ENCODE data around the gene TIMM22.

Gene TIMM22

DNA sequence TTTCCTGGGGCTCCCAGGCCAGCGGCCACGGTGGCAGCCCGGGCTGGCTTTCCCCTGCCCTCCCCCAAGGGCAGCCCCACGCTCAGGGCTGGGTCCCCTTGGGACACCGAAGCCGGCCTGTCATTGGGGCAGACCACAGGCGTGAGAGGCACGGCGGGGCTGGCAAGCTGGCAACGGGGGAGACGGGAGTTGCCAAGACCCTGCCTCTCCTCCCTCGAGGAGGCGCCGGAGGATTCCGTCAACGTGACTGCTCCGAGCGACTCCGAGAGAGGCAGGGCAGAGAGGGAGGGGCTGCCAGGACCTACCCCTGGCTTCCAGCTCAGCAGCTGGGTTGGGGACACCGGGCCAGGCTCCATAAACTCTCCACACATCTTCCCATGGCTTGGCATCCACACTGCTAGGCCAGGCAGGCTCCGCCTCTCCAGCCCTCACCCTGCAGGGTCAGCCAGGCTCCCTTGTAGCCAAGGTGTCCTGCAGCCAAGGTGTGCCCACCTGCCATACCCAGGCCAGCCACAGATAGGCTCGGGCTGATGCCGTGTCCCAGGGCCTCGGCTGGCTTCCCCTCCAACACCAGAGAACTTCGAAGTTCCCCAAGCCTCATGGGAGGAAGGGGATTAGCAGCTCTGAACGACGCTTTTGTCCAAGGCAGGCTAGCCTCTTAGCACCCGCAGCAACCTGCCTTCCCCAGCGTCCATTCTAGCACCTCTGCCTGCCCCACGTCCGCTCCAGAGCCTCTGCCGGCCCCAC is 25.5 kb downstream of the TIMM22 start:
- no peak overlapping the region for H3K4me3 ChIP-seq (ENCODE audit: low read length)
- TF ChIP-seq, protein P1, sequence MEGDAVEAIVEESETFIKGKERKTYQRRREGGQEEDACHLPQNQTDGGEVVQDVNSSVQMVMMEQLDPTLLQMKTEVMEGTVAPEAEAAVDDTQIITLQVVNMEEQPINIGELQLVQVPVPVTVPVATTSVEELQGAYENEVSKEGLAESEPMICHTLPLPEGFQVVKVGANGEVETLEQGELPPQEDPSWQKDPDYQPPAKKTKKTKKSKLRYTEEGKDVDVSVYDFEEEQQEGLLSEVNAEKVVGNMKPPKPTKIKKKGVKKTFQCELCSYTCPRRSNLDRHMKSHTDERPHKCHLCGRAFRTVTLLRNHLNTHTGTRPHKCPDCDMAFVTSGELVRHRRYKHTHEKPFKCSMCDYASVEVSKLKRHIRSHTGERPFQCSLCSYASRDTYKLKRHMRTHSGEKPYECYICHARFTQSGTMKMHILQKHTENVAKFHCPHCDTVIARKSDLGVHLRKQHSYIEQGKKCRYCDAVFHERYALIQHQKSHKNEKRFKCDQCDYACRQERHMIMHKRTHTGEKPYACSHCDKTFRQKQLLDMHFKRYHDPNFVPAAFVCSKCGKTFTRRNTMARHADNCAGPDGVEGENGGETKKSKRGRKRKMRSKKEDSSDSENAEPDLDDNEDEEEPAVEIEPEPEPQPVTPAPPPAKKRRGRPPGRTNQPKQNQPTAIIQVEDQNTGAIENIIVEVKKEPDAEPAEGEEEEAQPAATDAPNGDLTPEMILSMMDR (conservative IDR thresholded peaks at IDR 0.05; ENCODE audit: low read depth, low read length), result no peak
- DNase-seq (ENCODE audit: low read depth), result no peak

GRCh38 chr17:1024076-1024475 is 27.1 kb downstream of the TIMM22 start:
- no peak overlapping the region for H3K4me3 ChIP-seq (ENCODE audit: low read length)
- DNase-seq (ENCODE audit: low read depth), result no peak
- TF ChIP-seq, protein P1 (conservative IDR thresholded peaks at IDR 0.05; ENCODE audit: low read depth, low read length), result no peak

DNA sequence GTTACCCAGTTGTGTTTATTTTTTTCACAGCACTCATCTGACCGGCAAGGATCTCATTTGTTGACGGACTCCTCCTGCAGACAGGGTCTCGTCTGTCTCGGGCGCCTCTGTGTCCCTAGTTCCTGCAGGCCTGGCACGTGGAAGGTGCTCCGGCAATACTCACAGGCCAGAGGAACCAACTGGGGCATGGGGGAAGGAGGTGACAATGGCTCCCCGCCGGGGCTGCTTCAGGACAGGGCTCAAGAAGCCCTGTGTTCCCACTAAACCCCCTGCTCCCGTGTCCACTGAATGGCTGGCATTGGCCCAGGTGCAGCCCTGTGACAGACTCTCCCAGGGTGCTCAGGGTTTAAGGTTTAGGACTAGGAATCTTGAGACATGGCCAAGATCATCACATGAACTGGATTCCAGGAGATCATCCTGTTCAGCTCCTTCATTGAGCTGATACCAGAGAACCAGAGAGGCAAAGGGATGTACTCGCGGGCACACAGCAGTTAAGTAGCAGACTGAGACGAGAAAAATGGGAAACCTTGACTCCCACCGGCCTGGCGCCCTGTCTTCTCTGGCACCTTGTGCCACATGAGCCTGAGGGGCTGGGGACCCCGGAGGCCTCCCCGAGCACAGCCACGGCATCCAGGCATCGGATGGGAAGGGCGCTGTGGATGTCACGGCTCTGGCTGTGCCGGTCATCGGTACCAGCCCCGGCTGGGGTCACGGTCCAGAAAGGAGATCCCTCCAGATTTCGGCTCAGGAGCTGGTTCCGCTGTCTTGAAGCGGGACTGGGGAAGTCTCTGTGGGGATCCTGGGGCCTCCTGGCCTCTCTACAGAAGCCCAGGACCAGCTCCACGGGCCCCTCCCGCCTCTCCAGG is 29.0 kb downstream of the TIMM22 start:
- DNase-seq (ENCODE audit: low read depth), result peak; percentile 99
- no peak overlapping the region for H3K4me3 ChIP-seq (ENCODE audit: low read length)
- TF ChIP-seq, protein P1 (conservative IDR thresholded peaks at IDR 0.05; ENCODE audit: low read depth, low read length), result no peak

DNA sequence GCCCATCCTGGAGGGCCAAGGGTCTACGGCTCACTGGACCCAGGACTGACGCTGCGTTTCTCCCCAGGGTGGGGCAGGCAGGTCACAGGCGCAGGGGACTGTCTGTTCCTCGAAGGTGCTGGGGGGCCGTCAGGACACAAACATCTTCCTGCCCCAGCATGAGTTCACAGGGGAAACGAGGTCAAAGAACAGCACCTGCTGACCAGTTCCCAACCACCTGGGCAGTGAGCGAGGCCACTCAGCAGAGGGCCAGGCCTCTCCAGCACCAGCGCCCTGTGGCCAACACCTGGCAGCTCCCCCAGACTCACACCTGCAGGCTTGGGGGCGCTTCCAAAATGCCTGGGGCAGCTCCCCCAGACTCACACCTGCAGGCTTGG is 29.7 kb downstream of the TIMM22 start:
- H3K4me3 ChIP-seq (ENCODE audit: low read length), result no peak overlapping the region
- no peak for DNase-seq (ENCODE audit: low read depth)
- TF ChIP-seq, protein P1 (conservative IDR thresholded peaks at IDR 0.05; ENCODE audit: low read depth, low read length), result no peak

DNA sequence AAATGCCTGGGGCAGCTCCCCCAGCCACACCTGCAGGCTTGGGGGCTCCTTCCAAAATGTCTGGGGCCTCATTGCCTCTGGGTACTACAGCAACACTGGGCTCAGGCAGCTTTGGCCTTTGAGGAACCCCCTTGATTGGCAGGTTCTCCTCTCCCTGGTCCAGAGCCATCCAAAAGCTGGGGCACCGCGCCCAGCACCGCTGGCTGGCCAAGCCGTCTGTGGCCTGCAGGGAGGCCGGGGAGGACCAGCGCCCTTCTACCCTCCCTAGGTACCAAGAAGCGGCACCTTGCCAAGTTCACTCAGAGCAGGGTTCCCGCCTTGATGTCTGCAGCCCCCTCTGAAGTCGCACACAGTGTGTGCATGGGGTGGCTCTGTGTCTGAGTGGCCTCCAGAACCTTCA is 30.1 kb downstream of the TIMM22 start:
- H3K4me3 ChIP-seq (ENCODE audit: low read length), result peak overlapping the region; percentile 16
- TF ChIP-seq, protein P1 (conservative IDR thresholded peaks at IDR 0.05; ENCODE audit: low read depth, low read length), result no peak
- no peak for DNase-seq (ENCODE audit: low read depth)

- peak overlapping the region; percentile 74 for H3K4me3 ChIP-seq (ENCODE audit: low read length)
- peak; percentile 93 for DNase-seq (ENCODE audit: low read depth)
- TF ChIP-seq, protein P1 (conservative IDR thresholded peaks at IDR 0.05; ENCODE audit: low read depth, low read length), result no peak
These were observed 32.4 kb downstream of the TIMM22 start for GRCh38 chr17:1029196-1029921.
